GM19452 (cell line): ENCODE data around the gene EZR.
A peak's percentile ranks its signal among the peaks of the same experiment; 100 is the strongest.

ENCODE experiments used
- ATAC-seq: cut with Tn5 transposase; IDR thresholded peaks from one replicate; pipeline ENCODE4 v1.9.1; 2021; ENCODE audit not compliant: unreplicated experiment

EZR gene

GRCh38 chr6:158819213-158819976 is at the start of gene EZR:
EZR (minus strand) TSS chr6:158819368; CDS start chr6:158818093, 1,275 bp downstream.
- ATAC-seq = peak; percentile 45

DNA sequence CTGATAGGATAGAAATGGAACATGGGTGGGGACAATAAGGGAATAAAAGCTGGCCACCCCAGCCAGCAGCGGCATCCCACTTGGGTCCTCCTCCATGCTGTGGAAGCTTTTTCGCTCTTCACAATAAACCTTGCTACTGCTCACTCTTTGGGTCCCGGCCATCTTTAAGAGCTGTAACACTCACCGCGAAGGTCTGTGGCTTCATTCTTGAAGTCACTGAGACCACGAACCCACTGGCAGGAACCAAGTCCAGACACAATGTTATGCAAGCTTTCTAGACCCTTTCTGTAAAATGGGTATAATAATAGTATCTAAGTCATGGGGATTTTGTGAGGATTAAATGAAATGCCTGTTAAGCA is 48.9 kb upstream of the EZR start:
- ATAC-seq = no peak

DNA sequence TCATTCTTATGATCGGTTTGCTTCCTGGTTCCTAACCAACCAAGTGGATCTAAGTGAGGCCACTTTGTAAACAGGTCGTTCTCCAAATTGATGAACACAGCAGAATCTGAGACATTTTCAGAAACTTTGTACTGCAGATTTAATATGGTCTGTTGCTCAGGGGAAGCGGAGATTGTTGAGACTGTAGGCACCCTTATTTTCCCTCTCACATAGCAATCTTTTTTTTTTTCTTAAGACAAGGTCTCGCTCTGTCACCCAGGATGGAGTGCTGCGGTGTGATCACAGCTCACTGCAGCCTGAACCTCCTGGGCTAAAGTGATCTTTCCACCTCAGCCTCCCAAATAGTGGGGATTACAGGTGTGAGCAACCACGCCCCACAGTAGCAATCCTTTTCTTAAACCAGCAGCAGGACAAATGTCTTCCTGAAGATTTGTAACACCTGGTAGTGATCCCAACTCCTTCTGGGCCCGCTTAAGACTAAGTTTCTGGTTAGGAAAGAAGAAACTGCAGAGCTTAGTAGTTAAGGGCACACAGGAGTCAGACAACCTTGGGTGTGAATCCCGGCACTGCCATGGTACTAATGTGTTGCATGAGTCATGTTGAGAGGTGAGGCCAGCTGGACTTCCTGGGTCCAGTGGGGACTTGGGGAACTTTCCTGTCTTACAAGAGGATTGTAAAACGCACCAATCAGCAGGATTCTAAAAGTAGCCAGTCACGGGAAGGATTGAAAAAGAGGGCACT is 48.4 kb upstream of the EZR start:
- no peak for ATAC-seq

DNA sequence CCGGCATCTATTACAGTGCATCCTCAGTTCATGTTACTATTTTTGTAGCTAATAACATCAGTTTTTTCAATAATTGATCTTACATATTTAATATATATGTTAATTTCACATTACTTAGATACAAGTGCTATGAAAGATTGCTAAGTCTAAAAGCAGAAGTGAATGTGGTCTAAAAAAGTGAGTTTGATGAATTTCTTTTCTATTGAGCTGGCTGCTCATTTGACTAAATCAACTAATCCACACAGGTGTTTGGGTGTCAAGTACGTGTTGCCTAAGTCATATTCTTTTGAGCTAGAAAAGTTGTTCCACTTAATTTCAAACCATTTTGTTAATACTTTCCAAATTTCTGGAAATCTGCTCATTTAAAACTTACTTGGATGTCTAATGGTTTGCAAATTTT is 46.6 kb upstream of the EZR start:
- ATAC-seq = no peak

DNA sequence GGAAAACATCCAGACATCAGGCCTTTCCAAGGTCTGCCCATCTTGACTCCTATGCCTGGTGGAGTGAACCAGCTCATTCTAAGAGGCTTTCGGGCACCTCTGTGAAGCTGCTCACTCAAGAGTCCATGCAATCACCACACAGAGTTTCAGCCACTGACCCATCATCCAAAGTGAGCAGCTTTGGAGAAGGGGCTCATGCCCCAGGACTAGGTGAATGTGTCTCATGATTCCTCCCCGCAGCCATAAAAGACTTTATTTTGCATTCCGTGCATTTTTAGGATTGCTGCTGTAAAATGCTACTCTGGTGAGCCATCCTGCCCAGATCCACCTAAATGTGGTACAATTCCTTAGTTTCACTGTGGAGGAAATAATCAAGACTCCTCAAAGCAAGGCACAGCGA is 44.5 kb upstream of the EZR start:
- no peak for ATAC-seq

GRCh38 chr6:158861686-158862381 is 42.7 kb upstream of the EZR start:
- ATAC-seq = no peak

- no peak for ATAC-seq
Observed at GRCh38 chr6:158860279-158860865, 41.2 kb upstream of the EZR start.

DNA sequence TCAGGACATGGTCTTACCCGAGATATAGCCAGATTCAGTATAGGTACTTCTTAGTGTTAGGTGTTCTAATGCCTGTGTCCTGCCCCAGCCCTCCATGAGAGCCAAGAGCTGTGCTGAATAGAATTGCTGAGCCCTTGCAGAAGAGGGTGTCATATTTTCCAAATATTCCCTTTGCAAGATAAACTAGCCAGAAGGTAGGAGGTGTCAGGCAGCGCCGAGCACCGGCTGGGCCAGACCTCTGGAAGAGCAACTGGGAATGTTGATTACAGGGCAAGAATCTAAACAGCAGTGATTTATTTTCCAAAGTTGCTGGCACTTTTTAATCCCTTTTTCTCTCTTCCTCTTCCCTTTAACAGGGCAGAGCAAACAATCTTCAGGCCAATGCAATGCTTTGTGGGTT is 37.1 kb upstream of the EZR start:
- ATAC-seq = no peak

GRCh38 chr6:158854214-158855101 is 35.3 kb upstream of the EZR start:
- no peak for ATAC-seq

- ATAC-seq = no peak
Observed at GRCh38 chr6:158853880-158854213, 34.7 kb upstream of the EZR start.

DNA sequence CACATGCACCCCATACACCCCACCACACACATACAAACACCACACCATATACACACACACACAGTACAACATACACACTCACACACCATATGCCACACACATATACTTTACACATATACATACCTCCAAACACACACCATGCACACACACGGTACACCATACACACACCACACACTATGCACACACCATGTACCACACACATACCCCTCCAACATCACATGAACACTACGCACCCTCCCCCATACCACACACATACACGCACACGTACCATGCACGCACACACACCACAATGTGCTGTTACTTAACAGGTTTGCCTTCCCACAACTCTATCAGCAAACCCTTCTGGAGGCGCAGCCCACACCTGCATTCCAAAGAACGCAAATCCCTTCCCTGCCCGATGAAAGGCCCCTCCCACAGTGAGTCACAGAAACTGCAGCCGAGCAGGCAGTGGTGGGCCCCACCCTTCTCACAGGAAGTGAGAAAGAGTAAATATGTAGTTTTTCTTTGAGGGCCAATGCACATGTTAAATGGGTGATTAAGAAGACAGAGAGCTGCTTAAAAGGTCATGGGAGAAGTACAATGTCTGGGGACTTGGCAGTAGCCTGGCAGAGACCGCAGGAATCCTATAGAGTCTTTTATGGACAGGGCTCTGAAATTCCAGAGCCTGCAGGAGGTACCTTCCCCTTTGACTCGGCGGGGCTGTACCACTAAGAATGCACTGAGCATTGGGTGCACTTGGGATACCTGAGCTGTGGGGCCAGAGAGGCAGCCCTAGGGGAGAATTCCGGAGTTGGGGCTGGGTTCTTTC is 34.1 kb upstream of the EZR start:
- ATAC-seq = peak; percentile 91

GRCh38 chr6:158852312-158853071 is 33.3 kb upstream of the EZR start:
- ATAC-seq = no peak

DNA sequence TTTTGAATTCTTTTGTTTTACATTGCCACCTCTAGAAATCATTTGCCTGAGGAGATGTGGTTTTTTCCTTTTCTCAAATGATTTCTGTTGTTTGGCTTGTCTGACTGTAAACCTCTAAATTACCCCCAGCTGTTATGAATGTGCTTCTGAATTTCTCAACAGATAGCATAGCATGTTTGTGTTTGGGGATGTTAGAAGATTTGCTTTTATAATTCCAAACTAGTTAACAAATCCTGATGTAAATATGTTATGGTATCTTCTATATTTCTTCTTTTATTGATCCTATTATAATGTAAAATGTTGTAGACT is 31.6 kb upstream of the EZR start:
- ATAC-seq = no peak

- no peak for ATAC-seq
Observed at GRCh38 chr6:158849899-158850806, 31.0 kb upstream of the EZR start.

- no peak for ATAC-seq
Observed at GRCh38 chr6:158848490-158848895, 29.3 kb upstream of the EZR start.

GRCh38 chr6:158847786-158848185 is 28.6 kb upstream of the EZR start:
- ATAC-seq = no peak

DNA sequence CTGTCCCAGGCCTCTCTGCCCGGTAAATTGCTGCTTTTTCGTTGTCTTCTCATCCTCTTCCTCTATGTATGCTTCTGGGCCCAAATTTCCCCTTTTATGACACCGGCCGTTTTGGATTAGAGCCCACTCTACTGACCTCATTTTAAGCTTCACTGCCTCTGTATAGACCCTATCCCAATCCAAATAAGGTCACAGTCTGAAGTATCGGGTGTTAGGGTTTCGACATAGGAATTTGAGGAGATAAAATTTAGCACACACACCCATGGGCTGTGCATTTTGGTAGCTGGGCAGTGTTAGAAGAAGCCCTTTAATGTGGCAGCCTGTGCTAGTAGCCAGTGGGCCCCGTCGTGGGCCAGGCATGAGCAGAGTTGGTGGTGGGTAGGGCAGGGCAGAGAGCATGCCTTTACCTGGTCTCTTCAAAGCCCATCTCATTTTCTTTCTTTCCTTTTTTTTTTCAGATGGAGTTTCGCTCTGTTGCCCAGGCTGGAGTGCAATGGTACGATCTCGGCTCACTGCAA is 27.9 kb upstream of the EZR start:
- ATAC-seq = no peak
